Activated CD4-positive, alpha-beta T cell treated with anti-CD3 and anti-CD28 coated beads, Interleukin-2, amount 10 ng/mL, durations not matched to agents 7 days and 5 days (primary cell): ENCODE measurements around the gene CUBN. TPM values are rescaled to one million over a fixed set of nuclear protein-coding genes. Genes with fewer than 3 reads are reported as not detected.

ENCODE experiments used
- CTCF ChIA-PET: fragments of 350-600 bp; sonication (Branson Sonifier 250); formaldehyde crosslinking; loops from one replicate; lab custom pipeline; 2021; ENCODE audit warnings: antibody characterized with exemption; lab: Charles Lee
- POLR2A ChIA-PET: fragments of 350-600 bp; sonication (Branson Sonifier 250); formaldehyde crosslinking; loops from one replicate; lab custom pipeline; 2021; ENCODE audit warnings: antibody characterized with exemption; lab: Charles Lee
- DNase-seq: peaks from one replicate; pipeline ENCODE4 v3.0.0-alpha.2; 2020
- H3K27ac Mint-ChIP-seq: one replicate; pipeline ENCODE4 v1.8.0; 2021; ENCODE audit warnings: mild to moderate bottlenecking, moderate library complexity, mixed read lengths
- H3K27me3 Mint-ChIP-seq: one replicate; pipeline ENCODE4 v1.8.0; 2021; ENCODE audit warnings: mixed read lengths
- H3K36me3 Mint-ChIP-seq: one replicate; pipeline ENCODE4 v1.8.0; 2021; ENCODE audit warnings: low read depth, mixed read lengths
- H3K4me1 Mint-ChIP-seq: one replicate; pipeline ENCODE4 v1.8.0; 2021; ENCODE audit warnings: mixed read lengths
- H3K4me3 Mint-ChIP-seq: one replicate; pipeline ENCODE4 v1.8.0; 2021; ENCODE audit warnings: mild to moderate bottlenecking, moderate library complexity, mixed read lengths
- H3K9me3 Mint-ChIP-seq: one replicate; pipeline ENCODE4 v1.8.0; 2021; ENCODE audit warnings: mixed read lengths
- total RNA-seq, 2 experiments: library from RNA; stranded (reverse); gene quantifications; one replicate each; pipeline ENCODE4 v1.2.3, GENCODE V29; 2021

The CUBN gene
- 1 to 10 TPM; 2.4 to 2.5 TPM for total RNA-seq

DNA sequence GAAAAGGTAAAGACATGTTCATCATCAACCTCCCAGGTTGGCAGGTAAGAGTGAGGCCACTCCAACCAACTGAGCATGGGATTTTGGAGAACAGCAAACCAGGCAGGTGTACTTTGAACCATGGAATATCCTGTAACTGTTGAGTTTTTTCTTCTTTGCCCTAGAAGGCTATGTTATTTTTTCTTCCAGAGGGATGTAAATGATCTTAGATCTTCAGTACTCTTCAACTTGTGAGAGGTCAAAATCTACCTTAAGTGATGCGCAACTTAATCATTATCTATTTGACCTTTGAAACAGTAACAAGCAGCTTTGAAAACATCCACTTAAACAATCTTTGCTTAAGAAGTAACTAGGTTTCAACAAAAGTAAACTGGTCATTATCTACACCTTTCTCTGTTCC lies at the start of gene CUBN:
Gene CUBN (minus strand): TSS at position 71 of the 400 bp plus-strand sequence. CDS start 46 bp downstream, at position 25.
- Mint-ChIP-seq H3K4me3 (no peak within 1 kb of the TSS), H3K4me1 (peaks cover 14% of the 10 kb centered on the region), H3K36me3 (no peaks in the 10 kb centered on the region), H3K27me3 (no peaks in the 10 kb centered on the region), H3K9me3 (no peaks in the 10 kb centered on the region), H3K27ac (no peak within 1 kb of the TSS)
- ChIA-PET CTCF (no interaction called here), POLR2A (no interaction called here)
- no peak for DNase-seq

DNA sequence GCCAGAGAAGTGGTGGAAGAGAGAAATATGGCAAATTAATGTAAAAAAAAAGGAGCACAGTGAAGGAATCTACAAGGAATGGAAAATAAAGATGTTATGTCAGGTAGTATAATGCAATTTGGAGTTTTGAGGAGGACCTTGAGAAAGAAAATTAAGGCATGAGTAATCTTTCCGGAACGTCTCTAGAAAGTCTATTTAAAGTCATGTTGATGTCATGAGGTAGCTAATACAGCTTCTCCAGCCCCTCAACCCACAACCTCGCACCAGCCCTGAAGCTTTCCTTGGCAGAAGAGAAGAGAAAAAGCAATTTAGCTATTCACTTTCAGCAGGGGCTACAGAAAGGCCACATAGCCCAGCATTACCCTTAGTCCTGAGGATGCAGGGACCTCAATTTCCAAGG lies 49.4 kb upstream of the CUBN start:
- H3K27ac Mint-ChIP-seq: no peak overlapping the region
- DNase-seq: no peak
- POLR2A ChIA-PET: no interaction called here
- H3K4me3 Mint-ChIP-seq: no peak overlapping the region
- H3K9me3 Mint-ChIP-seq: no peaks in the 10 kb centered on the region
- H3K36me3 Mint-ChIP-seq: peaks cover 4% of the 10 kb centered on the region
- no peaks in the 10 kb centered on the region for H3K27me3 Mint-ChIP-seq
- CTCF ChIA-PET: no interaction called here
- H3K4me1 Mint-ChIP-seq: peaks cover 19% of the 10 kb centered on the region

DNA sequence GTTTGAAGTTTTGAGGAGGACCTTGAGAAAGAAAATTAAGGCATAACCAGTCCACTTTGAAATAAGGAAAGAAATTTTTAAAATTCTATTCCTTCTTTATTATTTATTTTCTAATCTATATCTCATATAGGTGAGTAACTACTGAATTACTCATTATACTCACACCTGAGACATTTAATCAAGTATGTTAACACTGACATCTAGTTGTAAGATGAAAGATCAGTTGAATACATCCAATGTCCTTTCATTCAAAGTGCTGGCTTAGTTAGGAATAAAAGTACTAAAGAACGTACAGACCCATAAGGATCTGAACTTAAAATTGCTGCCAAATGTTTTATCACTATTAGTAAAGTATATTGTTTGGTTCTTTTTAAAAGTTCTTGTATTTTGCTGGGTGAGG lies 48.4 kb upstream of the CUBN start:
- ChIA-PET CTCF (interaction anchor here (0.6 kb wide), 1 partner anchor 1846 kb away, joined by 4 read pairs; no protein-coding TSS in a partner anchor), POLR2A (no interaction called here)
- no peak for DNase-seq
- peaks cover 18% of the 10 kb centered on the region for H3K4me1 Mint-ChIP-seq
- no peak overlapping the region for H3K4me3 Mint-ChIP-seq
- H3K36me3 Mint-ChIP-seq: peaks cover 8% of the 10 kb centered on the region
- H3K27ac Mint-ChIP-seq: no peak overlapping the region
- H3K9me3 Mint-ChIP-seq: no peaks in the 10 kb centered on the region
- H3K27me3 Mint-ChIP-seq: no peaks in the 10 kb centered on the region

DNA sequence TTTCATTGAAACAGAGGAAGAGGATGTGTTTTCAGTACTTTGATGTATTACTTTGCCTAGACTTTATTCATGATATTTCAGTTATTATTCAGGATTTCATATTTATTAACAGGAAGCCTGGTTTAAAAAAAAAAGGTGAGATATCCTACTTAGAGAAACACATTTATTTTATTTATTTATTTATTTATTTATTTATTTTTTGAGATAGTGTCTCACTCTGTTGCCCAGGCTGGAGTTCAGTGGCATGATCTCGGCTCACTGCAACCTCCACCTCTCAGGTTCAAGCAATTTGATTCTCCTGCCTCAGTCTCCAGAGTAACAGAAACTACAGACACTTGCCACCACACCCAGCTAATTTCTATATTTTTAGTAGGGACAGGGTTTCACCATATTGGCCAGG lies 47.4 kb upstream of the CUBN start:
- DNase-seq: no peak
- ChIA-PET POLR2A (no interaction called here), CTCF (no interaction called here)
- Mint-ChIP-seq H3K27me3 (no peaks in the 10 kb centered on the region), H3K4me1 (peaks cover 18% of the 10 kb centered on the region), H3K36me3 (peaks cover 10% of the 10 kb centered on the region), H3K9me3 (no peaks in the 10 kb centered on the region), H3K27ac (no peak overlapping the region), H3K4me3 (no peak overlapping the region)

DNA sequence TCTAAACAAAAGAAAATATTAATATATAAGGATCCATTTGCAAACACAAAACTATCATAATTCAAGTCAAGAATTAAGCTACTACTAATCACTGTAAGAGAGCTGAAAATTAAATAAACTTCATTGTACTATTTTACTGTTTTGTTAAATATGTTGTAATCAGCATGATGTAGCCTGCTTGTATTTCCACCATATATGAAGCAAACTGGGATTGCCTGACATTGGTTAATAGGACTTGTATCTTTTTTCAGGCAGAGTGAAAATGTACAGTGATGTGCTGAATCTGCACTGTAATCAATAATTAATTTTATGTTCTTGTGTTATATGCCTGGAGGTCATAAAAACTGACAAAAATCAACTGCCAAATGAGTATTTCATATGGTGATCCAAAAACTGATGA lies 46.5 kb upstream of the CUBN start:
- no peak for DNase-seq
- POLR2A ChIA-PET: interaction anchor here (0.6 kb wide), 1 partner anchor 51 kb away, joined by 11 read pairs; no protein-coding TSS in a partner anchor
- Mint-ChIP-seq H3K36me3 (peaks cover 12% of the 10 kb centered on the region), H3K4me3 (no peak overlapping the region), H3K4me1 (peaks cover 21% of the 10 kb centered on the region), H3K27me3 (no peaks in the 10 kb centered on the region), H3K9me3 (no peaks in the 10 kb centered on the region), H3K27ac (no peak overlapping the region)
- CTCF ChIA-PET: no interaction called here

DNA sequence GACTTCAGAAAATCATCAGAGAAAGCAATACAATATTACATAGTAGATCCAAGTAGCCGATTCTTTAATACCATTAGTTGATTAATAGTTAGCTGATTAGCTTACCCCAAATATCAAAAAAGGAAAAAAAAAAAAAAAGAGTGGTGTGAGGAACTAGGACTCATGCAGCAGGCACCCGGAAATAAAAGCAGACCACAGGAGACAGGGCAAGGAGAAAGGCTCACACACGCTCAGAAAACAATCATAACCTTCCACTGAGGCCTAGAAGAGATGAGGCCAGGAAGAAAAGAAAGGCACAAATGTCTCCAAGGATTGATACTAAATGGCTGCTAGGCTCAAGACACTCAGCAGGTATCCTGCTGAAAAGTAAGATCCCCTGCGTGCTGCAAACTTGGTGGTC lies 45.9 kb upstream of the CUBN start:
- peak overlapping the region; percentile 83 for H3K27ac Mint-ChIP-seq

DNA sequence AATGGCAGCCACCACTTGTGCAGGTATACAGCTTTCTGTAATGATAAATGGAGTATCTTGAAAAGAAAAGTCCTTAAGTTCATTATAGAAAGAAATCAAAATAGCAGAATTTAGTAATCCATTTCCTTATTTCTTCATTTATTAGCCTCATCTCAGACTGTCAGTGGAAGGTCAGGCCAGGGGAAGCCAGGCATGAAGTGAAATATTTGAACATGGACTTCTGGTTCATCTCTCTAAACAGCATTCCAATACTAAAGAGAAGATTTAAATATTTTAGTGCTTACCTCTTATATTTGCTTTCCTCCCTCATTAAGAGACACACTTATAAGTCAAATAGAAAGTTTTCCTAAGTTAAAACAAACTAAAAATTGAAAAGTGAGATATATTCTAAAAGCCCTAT lies 45.0 kb upstream of the CUBN start:
- peaks cover 12% of the 10 kb centered on the region for H3K36me3 Mint-ChIP-seq
- peaks cover 23% of the 10 kb centered on the region for H3K4me1 Mint-ChIP-seq
- no peak overlapping the region for H3K4me3 Mint-ChIP-seq
- no peak overlapping the region for H3K27ac Mint-ChIP-seq
- CTCF ChIA-PET: no interaction called here
- H3K9me3 Mint-ChIP-seq: no peaks in the 10 kb centered on the region
- no peak for DNase-seq
- POLR2A ChIA-PET: no interaction called here
- no peaks in the 10 kb centered on the region for H3K27me3 Mint-ChIP-seq

More for the DNA sequence above, 45.9 kb upstream of the CUBN start:
- Mint-ChIP-seq H3K4me3 (peak overlapping the region; percentile 57), H3K4me1 (peaks cover 21% of the 10 kb centered on the region), H3K9me3 (no peaks in the 10 kb centered on the region), H3K27me3 (no peaks in the 10 kb centered on the region), H3K36me3 (peaks cover 12% of the 10 kb centered on the region)
- POLR2A ChIA-PET: interaction anchor here (0.6 kb wide), 1 partner anchor 52 kb away, joined by 11 read pairs; no protein-coding TSS in a partner anchor
- DNase-seq: no peak
- CTCF ChIA-PET: no interaction called here

DNA sequence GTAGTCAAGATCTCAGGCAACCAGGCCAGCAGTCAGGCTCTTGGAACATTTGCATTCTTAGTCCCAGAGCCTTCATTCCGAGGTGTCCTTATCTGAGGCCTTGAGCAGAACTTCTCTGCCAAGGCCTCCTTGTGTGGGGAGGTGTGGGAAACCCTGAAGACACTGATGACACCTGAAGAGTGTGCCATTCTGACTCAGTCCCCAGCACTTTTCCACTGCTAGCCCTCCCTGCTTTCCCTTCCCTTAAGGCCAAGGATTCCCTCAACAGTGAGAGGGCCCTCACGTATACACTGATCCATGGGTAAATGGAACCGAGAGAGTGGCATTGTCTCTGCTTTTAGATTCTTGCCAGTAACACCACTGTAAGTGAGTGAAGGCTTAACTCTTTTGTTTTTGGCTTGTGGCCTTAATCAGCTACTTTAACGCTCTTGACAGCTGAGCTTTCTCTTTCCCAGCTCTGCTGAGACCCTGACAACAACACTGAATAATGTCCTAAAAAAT lies 41.6 kb upstream of the CUBN start:
- ChIA-PET POLR2A (no interaction called here), CTCF (no interaction called here)
- Mint-ChIP-seq H3K27ac (no peak overlapping the region), H3K36me3 (peaks cover 16% of the 10 kb centered on the region), H3K4me1 (peaks cover 25% of the 10 kb centered on the region), H3K27me3 (no peaks in the 10 kb centered on the region), H3K4me3 (no peak overlapping the region), H3K9me3 (no peaks in the 10 kb centered on the region)
- no peak for DNase-seq

DNA sequence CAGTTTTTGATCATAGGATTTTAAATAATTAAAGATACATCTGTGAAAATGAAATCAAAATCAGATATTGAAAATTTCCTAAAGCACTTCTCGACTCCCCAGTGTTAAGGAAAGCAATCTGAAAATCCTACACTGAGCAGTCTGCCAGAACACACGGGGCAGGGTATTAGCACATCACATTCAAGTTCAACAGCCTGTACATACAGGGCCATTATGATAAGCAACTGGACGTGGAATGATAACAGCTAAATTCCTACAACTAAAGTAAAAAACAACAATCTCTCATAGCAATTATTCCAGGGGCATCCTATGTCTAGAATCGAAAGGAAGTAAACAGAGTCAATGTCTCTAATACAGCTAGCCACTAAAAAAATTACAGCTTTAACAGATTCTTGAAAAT lies 40.2 kb upstream of the CUBN start:
- no peak for DNase-seq
- CTCF ChIA-PET: interaction anchor here (0.6 to 1.1 kb wide), 2 partner anchors 25 to 427 kb away, joined by 3 to 4 read pairs; no protein-coding TSS in a partner anchor
- H3K4me3 Mint-ChIP-seq: no peak overlapping the region
- H3K36me3 Mint-ChIP-seq: peaks cover 15% of the 10 kb centered on the region
- POLR2A ChIA-PET: no interaction called here
- peaks cover 12% of the 10 kb centered on the region for H3K4me1 Mint-ChIP-seq
- H3K27ac Mint-ChIP-seq: no peak overlapping the region
- H3K9me3 Mint-ChIP-seq: no peaks in the 10 kb centered on the region
- H3K27me3 Mint-ChIP-seq: no peaks in the 10 kb centered on the region

DNA sequence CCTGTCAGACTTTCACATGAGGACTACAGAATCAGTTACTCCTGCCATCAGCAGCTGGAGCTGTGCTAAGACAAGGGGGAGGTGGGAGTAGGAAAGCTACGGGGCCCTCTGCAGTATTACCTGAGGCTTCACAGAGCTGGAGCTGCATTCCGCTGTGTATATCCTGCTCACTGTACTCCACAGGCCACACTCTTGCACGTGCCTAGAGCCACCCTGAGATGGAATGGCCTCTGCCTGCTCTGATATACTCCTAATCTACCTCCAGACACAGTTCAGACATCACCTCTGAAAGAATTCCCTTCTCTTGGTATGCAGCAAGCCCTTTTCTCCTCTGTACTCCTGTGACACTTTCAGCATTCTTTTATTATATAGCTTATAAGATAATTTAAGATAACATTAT lies 37.1 kb upstream of the CUBN start:
- Mint-ChIP-seq H3K27ac (no peak overlapping the region), H3K9me3 (no peaks in the 10 kb centered on the region), H3K36me3 (peaks cover 4% of the 10 kb centered on the region), H3K27me3 (no peaks in the 10 kb centered on the region), H3K4me3 (no peak overlapping the region), H3K4me1 (peaks cover 11% of the 10 kb centered on the region)
- ChIA-PET POLR2A (no interaction called here), CTCF (interaction anchor here (0.6 to 1.2 kb wide), 2 partner anchors 18 to 211 kb away, joined by 3 to 5 read pairs; no protein-coding TSS in a partner anchor)
- no peak for DNase-seq

DNA sequence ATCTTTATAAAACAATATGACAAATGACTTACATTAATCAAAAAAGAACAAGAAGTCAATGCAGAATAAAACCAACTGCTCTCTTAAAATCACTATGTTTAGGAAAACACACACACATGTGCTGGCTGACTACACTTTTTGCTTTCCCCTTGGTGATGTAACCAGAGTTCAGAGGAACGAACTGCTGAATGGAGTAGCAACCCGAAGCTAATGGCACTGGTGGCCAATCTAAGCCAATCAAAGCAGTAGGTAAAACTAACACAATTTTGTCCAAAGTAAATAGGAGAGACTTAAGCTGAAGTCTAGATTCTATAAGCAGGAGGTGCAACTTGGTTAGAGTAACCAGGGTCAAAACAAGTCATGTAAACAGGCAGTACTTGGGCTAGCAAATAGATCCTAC lies 33.2 kb upstream of the CUBN start:
- Mint-ChIP-seq H3K27me3 (no peaks in the 10 kb centered on the region), H3K9me3 (no peaks in the 10 kb centered on the region), H3K4me1 (no peaks in the 10 kb centered on the region), H3K4me3 (no peak overlapping the region), H3K27ac (no peak overlapping the region), H3K36me3 (peaks cover 5% of the 10 kb centered on the region)
- POLR2A ChIA-PET: no interaction called here
- CTCF ChIA-PET: no interaction called here
- no peak for DNase-seq

DNA sequence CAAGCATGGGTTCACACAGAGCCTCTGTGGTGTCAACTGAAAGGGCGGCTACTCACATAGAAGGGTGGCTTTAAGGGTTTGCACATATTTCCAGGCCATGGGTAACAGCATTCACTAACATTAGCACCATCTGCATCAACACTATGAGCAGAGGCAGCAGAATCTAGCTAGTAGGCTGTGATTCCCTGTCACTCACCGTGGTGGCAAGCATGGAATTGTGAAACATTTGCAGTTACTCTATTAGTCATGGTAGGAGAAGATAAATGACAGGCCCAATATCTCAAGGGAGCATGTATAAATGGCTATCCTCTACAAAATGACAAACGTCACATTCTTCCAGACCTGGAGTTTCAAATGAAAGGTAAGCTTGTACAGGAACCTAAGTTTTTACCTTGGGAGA lies 32.2 kb upstream of the CUBN start:
- Mint-ChIP-seq H3K27me3 (no peaks in the 10 kb centered on the region), H3K27ac (no peak overlapping the region), H3K9me3 (no peaks in the 10 kb centered on the region), H3K4me3 (no peak overlapping the region), H3K36me3 (peaks cover 5% of the 10 kb centered on the region), H3K4me1 (no peaks in the 10 kb centered on the region)
- ChIA-PET POLR2A (interaction anchor here (0.6 kb wide), 1 partner anchor 107 kb away, joined by 3 read pairs; no protein-coding TSS in a partner anchor), CTCF (no interaction called here)
- DNase-seq: no peak

DNA sequence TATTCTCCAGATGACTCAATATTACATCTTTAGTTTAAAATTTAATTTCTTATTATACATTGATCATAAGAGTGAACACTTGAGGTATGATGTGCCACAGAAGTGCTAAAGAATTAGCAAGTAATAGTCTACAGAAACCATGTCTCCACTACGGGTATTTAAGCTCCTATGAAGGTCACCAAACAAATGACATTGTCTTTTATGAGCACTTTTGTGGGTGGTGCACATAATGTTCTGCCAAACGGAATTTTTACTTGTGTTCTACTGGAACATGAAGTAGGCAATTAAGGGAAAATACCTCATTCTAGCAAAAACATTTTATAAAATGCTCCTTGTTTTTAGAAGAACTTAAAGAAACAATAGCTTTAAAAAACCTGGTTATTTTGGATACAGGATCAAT lies 27.4 kb upstream of the CUBN start:
- Mint-ChIP-seq H3K4me1 (no peaks in the 10 kb centered on the region), H3K4me3 (no peak overlapping the region), H3K36me3 (peaks cover 11% of the 10 kb centered on the region), H3K27ac (no peak overlapping the region), H3K9me3 (no peaks in the 10 kb centered on the region), H3K27me3 (no peaks in the 10 kb centered on the region)
- POLR2A ChIA-PET: no interaction called here
- no peak for DNase-seq
- CTCF ChIA-PET: no interaction called here

DNA sequence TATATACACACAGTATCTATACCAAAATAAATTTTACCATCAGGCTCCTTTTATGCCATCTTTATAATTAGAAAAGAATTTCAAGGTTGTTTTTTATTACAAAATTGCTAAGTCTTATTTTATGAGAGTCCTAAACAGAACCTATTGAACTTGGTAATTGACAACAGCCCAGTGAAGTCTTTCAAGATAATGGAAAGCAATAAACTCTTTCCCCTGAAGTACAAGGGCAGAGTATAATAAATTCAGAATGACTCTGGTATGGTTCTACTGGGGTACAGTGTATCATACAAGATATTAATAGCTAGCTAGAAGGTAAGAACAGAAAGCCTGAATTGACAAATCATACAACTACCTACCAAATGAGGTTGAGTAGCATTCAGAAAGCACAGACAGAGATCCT lies 26.2 kb upstream of the CUBN start:
- no peak overlapping the region for H3K4me3 Mint-ChIP-seq
- H3K4me1 Mint-ChIP-seq: no peaks in the 10 kb centered on the region
- ChIA-PET CTCF (no interaction called here), POLR2A (no interaction called here)
- peaks cover 13% of the 10 kb centered on the region for H3K36me3 Mint-ChIP-seq
- no peak for DNase-seq
- no peaks in the 10 kb centered on the region for H3K27me3 Mint-ChIP-seq
- H3K9me3 Mint-ChIP-seq: no peaks in the 10 kb centered on the region
- no peak overlapping the region for H3K27ac Mint-ChIP-seq
